GM12865 (cell line): ENCODE measurements around the gene TRNAU1AP.
A peak's percentile ranks its signal among the peaks of the same experiment; 100 is the strongest.
"Not testable (repeated sequence)": the region's sequence is repeated elsewhere in the genome, so short reads cannot be mapped to it uniquely, and the experiment has no call there.

Source experiments
- DNase-seq: peaks from one replicate; pipeline ENCODE4 v3.0.0; 2010; ENCODE audit warnings: low read depth
- H3K4me3 ChIP-seq: 2 replicates; pipeline ENCODE4 v1.5.1; 2011; ENCODE audit warnings: mild to moderate bottlenecking, low read depth, low read length, control low read depth
- TF ChIP-seq, protein P1 (sequence below): IDR thresholded peaks from 2 replicates; pipeline ENCODE4 v1.5.1; 2011; ENCODE audit warnings: low read length, control low read depth, low read depth, inconsistent platforms; ENCODE audit not compliant: insufficient read depth; ENCODE audit errors: missing control alignments

TRNAU1AP gene

DNA sequence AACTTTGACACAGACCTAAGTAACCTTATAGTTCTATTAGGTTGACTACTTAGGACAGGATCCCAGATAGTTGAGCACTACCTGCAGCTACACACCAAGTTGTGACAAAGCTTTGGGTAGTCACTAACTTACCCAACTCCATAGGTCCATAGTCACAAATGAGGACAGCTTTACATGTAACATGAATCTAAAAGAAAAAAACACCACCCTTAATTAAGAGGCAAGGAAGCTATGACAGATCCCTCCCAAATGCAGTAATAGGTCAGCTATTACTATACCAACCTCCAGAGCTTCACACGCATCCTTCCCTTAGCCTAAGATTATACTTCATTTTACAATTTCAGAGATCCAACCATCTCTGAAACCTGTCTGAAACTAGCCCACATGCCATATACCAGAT is 26.5 kb downstream of the TRNAU1AP start:
- H3K4me3 ChIP-seq = peak overlapping the region; percentile 65
- TF ChIP-seq, protein P1, sequence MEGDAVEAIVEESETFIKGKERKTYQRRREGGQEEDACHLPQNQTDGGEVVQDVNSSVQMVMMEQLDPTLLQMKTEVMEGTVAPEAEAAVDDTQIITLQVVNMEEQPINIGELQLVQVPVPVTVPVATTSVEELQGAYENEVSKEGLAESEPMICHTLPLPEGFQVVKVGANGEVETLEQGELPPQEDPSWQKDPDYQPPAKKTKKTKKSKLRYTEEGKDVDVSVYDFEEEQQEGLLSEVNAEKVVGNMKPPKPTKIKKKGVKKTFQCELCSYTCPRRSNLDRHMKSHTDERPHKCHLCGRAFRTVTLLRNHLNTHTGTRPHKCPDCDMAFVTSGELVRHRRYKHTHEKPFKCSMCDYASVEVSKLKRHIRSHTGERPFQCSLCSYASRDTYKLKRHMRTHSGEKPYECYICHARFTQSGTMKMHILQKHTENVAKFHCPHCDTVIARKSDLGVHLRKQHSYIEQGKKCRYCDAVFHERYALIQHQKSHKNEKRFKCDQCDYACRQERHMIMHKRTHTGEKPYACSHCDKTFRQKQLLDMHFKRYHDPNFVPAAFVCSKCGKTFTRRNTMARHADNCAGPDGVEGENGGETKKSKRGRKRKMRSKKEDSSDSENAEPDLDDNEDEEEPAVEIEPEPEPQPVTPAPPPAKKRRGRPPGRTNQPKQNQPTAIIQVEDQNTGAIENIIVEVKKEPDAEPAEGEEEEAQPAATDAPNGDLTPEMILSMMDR = no peak
- DNase-seq = no peak

DNA sequence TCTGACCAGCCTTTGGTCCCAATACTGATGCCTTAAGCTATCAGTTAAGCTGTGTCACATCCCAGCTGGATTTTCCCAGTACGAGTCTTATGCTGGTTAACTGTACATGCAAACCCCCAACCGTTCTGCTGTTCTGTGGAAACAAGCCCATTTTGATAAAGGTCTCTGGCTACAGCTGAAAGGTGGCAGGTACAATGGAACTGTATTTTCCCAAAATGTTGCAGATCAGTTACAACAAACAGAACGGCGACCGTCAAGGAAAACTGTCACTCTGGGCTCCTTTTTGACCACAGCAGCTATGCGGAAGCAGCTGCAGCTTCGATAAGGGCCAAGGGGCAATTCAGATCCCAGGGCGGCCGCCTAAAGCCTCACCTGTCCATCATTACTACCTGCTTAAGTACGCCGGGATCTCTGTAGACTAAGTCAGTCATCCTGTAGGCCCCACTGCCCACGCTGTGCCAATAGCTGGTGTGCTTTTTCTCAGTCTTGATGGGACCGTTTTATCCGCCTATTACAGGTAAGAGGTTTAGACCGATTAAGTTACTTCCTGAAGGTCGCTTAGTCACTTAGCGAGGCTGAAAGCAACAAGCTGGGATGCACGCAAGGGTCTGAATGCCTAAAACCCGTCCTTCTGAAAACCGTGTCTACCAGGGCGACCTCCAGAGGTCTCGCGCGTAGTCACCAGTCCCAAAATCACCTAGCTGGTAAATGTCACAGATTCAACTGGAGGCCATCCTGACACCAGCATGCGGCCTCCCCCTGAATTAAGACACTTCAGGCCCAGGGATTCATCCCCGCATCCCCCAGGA is 28.0 kb downstream of the TRNAU1AP start:
- peak; percentile 79 for DNase-seq
- H3K4me3 ChIP-seq = peak overlapping the region; percentile 65
- TF ChIP-seq, protein P1 = peak; percentile 28

DNA sequence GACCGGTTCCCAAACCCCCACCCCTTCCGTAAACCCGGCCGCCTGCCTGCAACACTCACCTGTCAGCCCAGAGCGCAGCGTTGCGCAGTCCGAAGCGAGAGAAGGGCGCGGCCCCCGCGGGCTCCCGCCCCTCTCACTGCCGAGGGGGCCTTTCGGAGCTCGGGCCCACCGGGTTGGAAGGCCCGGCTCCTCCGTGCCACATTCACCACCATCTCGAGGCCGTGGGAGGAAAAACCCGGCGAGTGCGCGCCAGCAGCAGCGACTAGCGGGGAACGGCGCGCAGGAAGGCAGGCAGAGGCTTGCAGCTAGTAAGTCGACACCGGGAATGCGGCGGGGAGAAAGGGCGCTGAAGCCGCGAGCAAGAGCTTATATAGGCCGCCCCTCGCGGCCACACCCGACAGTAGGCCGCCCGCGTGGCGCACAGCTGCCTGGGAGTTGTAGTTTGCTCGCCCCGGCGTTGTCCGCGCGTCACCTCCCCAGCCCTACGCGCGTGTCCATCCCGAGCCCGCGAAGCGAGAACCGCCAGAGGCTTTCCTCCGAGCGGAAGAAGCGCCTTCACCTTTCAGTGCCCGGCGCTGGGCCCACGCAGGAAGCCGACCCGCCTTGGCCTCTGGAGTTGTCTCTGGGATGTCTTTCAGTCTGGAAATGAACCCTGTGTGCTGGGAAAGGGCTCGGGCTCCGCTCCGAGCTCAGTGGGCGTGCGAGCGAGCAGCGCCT is 28.8 kb downstream of the TRNAU1AP start:
- TF ChIP-seq, protein P1 = no peak
- peak overlapping the region; percentile 65 for H3K4me3 ChIP-seq
- DNase-seq = peak; percentile 98

DNA sequence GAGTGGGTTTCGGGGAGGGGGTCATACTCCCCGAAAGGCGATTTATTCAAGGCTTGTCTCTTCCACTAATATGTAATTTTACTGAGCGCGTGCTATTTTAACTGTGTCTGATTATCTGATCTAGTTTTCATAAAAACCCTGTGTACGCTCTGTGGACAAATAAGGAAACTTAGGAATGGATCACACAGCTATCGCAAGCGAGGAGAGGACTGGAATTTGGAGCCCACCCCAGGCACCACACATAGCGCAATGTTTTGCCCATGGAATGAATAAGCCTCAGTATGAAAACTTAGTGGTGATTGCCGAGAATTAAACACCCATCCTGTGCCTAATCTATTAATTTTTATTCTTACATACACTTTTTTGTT is 29.3 kb downstream of the TRNAU1AP start:
- DNase-seq = no peak
- H3K4me3 ChIP-seq = peak overlapping the region; percentile 65
- TF ChIP-seq, protein P1 = no peak

DNA sequence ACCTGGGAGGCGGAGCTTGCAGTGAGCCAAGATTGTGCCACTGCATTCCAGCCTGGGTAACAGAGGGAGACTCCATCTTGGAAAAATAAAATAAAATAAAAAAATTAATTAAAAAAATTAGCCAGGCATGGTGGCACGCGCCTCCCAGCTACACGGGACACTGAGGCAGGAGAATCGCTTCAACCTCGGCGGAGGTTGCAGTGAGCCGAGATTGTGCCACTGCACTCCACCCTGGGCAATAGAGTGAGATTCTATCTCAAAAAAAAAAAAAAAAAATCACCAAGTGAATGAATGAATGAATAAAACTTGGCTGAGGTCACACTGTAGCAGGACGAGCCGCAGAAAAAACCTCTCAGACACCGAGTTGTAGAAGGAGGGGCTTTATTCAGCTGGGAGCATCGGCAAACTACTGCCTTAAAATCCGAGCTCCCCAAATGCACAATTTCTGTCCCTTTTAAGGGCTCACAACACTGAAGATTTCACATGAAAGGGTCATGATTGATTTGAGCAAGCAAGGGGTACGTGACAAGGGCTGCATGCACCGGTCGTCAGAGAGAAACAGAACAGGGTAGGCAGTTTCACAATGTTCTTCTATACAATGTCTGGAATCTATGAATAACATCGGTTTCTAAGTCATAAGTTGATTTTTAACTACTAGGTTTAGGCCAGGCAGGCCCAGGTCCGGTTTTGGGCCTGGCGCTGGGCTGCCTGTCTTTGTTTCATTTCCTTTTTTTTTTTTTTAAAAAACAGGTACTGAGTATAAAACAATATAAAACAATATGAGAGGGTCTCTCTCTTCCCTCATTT is 33.9 kb downstream of the TRNAU1AP start:
- not testable (repeated sequence) for H3K4me3 ChIP-seq
- DNase-seq = peak; percentile 57

DNA sequence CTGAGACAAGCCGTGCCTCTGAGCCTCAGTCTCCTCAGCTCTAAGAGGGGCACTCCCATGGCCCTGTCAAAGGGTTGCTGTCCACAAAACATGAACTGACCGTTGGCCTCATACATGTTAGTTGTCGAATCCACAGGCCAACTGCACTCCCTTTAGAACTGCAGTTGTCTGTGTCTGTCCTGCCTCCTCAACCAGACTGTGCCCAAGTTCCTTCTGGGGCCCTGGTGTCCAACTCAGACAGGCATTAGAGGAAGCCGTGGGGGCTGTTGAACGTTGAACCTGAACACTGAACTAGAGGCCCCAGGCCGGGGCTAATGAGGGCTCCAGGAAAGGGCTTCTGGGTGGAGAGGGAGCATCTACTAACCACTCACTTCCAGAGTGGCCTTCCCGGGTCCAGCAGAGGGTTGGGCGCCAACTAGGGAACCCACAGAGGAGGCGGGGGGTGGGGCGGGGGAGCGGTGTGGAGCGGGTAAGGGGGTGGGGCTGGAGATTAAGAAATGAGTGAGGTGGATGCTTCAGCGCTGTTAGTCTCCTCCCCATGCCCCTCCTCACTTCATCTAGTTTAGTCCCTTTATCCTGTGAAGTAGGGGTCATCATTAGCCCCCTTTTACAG is 38.9 kb downstream of the TRNAU1AP start, which contains the start of gene RAB42:
Gene RAB42, plus strand, starts transcription at position 558 of the 613 bp plus-strand sequence. CDS start 247 bp downstream, outside the sequence.
- H3K4me3 ChIP-seq = peak within 1 kb of the TSS; percentile 48
- no peak for DNase-seq
- TF ChIP-seq, protein P1 = no peak
